ENCODE results near the gene SERPING1. TPM values are rescaled to one million over a fixed set of nuclear protein-coding genes. Genes with fewer than 3 reads are reported as not detected.

Gene SERPING1
- 4.6 TPM in 1 of 2 replicates, not detected in the other for total RNA-seq (2014; rRNA removed; shearing (Covaris generic))

DNA sequence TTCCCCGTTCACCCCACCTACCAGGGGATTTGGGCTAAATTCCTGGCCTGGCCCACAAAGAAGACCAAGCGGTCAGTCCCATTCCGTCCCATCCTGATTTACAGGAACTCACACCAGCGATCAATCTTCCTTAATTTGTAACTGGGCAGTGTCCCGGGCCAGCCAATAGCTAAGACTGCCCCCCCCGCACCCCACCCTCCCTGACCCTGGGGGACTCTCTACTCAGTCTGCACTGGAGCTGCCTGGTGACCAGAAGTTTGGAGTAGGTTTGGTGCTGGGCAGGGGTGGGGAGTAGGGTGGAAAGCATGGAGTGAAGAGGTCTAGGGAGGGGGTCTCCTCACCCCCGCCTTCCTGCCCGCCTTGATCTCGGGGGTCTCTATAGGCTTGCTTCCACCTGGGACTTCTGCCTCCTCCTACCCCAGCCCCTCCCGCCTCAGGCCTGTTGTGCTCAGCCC is at the start of gene SERPING1:
TSS of gene SERPING1 (plus strand) at position 225 of the 455 bp plus-strand sequence. CDS start 586 bp downstream, outside the sequence.
- no peak for DNase-seq (ENCODE audit: low read depth)

DNA sequence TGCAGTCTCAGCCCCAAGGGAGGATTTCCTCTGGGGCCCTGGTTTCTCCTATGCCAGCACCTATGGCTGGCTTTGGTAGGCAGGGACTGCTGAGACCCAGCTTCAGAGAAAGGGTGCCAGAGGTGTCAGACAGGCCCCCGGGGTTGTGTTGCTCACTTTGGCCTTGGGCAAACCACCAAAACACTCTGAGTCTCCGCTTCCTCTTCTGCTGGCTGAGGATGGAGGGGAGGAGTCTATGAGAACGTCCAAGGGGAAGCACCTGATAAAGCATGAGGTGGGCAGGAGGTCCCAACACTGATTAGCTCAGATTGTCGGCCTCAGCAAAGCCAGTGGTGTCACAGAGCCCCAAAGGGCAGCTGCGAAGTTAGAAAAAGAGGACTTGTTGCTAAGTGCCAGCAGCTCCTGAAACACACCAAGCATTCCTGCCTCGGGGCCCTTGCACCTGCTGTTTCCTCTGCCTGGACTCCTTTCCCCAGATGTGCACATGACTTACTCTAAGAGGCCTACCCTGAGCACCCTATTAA is 49.6 kb upstream of the SERPING1 start:
- no peak for DNase-seq (ENCODE audit: low read depth)

DNA sequence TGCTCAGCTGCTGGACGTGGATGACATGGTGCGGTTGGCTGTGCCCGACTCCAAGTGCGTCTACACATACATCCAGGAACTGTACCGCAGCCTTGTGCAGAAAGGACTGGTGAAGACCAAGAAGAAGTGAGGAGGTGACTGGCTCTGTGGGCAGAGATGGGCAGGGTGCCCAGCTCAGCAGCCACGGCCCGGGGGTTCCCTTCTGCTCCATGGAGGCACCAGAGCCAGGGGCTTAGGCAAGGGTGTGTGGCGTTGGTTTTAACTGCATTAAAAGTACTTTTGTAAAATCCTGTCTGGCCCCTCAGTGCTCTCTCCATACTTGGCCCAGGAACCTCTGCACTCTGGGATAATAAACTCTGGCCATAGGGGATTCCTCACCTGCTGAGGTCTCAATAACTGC is 47.5 kb upstream of the SERPING1 start:
- DNase-seq (ENCODE audit: low read depth): no peak

DNA sequence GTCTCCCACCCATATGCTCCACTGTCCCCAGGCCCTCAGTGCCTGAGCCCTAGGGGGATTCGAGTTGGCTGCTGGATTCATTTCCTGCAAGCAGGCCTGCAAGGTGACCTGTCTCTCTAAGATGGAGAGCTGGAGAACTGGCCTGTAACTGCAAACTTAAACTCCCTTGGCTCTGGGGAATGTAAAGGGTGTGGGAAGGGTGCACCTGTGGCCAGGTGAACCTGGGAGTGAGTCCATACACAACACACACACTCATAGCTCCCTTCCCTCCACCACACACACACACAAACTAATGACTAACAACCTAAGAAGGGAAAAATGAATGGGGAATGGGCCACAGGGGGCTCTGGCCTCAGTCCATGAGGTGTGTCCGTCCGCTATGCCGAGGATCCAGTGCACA is 45.5 kb upstream of the SERPING1 start:
- DNase-seq (ENCODE audit: low read depth): no peak

DNA sequence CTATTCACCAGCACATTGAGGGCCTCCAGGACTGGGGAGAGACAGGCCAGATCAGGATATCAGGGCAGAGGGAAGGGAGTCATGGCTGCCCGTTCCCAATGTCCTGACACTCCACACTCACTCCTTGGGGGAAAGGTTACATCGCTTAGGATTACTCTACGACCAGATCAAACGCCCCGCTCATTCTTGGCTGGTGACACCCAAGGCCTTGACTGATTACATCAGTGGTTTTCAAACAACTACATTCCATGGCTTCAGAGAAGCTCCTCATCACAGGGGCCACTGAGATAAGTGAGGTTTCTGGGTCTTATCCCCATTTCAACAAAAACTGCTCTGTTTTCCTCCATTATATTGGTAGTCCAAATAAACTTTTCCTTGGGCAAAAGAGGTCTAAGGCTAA is 45.0 kb upstream of the SERPING1 start:
- no peak for DNase-seq (ENCODE audit: low read depth)

DNA sequence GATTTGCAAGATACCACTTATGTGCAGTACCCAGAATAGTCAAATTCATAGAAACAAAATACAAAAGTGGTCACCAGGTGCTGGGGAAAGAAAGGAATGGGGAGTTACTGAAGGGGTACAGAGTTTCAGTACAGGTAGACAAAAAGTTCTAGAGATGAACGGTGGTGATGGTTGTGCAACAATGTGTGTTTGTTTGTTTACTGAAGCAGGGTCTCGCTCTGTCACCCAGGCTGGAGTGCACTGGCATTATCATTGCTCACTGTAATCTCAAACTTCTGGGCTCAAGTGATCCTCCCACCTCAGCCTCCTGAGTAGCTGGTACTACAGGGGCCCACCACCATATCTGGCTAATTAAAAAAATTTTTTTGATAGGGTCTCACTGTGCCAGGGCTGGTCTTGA is 42.1 kb upstream of the SERPING1 start:
- no peak for DNase-seq (ENCODE audit: low read depth)

DNA sequence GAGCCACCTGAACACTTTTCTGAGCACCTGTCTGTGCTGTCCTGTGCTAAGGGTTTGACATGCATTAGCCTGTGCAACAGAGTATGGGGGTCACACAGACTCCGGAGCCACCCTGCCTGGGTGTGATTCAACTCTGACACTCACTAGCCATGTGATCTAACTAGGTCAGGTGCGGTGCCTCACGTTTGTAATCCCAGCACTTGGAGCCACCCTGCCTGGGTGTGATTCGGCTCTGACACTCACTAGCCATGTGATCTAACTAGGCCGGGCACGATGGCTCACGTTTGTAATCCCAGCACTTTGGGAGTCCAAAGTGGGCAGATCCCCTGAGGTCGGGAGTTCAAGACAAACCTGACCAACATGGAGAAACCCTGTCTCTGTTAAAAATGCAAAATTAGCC is 41.4 kb upstream of the SERPING1 start:
- DNase-seq (ENCODE audit: low read depth): no peak

DNA sequence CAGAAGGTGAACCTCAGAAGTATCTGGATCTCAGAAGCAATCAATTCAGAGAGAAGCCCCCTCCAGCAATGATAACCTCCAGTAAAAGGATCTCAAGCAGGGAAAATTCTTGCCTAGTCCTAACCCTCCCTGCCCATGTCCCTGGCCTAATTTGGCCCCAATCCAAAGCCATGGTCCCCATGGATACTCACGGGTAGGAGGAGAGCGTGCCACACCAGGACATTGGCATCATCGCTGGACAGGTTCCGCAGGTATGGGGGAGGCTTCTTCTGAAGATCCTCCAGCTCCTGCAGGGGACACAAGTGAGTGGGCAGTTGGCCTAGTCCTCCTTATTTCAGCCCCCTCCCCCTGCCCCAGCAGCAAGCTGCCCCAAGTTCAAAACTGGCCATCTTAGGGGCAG is 37.3 kb upstream of the SERPING1 start:
- DNase-seq (ENCODE audit: low read depth): no peak

DNA sequence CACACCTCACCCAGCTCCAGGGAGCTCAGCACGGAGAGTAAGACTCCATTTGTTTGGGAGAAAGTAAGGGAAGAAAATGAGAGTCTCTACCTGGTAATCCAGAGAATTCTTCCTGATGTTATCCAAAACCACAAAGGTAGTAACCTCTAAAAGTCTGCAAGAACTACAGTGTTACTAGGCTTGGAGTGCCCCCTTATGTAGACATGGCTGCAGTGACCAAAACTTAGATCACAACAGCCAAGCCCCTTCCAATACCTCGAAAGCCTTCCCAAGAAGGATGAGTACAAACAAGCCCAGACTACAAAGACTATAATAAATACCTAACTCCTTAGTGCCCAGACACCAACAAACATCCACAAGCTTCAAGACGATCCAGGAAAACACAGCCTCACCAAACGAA is 34.9 kb upstream of the SERPING1 start:
- no peak for DNase-seq (ENCODE audit: low read depth)

DNA sequence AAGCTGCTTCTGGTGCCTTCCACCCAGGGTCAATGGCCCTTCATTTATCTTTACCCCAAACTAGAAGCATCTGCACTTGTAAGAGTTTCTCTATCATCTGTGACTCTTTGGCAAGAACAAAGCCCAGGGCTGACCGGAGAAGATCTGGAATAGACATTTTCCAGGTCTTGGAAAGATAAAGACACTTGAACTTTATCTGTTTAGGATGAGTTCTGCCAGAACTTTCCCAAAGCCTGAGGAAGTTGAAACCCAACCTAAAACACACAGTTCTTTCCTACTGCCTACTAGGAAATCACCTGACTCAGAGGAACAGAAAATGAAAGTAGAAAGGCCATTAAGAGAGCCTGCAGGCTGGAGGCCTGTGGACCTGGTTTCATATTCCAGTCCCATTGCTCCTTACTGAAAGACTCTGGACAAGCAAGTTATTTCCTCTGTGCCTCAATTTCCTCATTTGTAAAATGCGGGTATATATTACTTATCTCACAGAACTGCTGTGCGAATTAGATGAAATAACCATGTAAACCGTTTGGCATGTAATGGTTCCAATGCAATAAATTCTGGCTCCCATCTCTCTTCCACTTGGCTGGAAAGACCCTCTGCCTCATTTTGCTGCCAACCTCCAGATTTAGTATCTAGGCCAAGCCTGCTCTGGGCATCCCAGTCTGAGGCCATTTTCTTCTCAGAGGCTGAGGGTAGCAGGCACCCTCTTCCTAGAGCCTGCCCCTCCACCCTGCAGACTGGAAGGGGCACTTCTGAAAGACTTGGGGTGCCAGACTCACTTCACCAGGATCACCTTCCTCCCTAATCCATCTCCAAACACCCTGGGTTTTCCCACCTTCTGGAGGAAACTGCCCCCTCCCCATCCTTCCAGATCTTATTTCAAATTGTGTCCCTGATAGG is 31.2 kb upstream of the SERPING1 start:
- DNase-seq (ENCODE audit: low read depth): peak; percentile 51

DNA sequence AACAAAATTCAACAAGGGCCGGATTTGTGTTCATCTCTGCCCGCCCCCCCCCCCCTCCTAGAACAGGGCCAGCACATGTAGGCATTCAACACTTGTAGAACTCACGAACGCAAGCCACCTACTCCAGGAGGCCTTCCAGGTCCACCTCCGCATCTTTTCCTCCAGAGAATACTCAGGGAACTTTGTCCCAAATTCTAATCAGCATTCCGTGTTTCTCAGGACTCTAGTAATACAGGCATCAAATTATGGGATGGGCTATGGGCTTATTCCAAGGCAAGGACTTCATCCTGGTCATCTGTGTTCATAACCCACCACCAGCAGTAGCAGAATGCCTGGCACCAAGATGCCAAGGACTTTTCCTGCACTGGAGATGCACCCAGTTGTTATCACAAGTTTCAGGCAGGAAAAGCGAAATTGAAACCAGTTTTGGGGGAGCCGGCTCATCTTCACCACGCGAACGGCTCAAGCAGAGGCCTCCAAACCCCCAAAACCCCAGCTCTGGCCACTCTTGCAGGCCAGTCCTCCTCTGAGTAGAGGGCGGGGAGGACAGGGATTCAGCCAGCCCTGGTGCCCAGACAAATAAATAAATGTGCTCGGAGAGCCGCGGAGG is 30.5 kb upstream of the SERPING1 start:
- DNase-seq (ENCODE audit: low read depth): peak; percentile 41

DNA sequence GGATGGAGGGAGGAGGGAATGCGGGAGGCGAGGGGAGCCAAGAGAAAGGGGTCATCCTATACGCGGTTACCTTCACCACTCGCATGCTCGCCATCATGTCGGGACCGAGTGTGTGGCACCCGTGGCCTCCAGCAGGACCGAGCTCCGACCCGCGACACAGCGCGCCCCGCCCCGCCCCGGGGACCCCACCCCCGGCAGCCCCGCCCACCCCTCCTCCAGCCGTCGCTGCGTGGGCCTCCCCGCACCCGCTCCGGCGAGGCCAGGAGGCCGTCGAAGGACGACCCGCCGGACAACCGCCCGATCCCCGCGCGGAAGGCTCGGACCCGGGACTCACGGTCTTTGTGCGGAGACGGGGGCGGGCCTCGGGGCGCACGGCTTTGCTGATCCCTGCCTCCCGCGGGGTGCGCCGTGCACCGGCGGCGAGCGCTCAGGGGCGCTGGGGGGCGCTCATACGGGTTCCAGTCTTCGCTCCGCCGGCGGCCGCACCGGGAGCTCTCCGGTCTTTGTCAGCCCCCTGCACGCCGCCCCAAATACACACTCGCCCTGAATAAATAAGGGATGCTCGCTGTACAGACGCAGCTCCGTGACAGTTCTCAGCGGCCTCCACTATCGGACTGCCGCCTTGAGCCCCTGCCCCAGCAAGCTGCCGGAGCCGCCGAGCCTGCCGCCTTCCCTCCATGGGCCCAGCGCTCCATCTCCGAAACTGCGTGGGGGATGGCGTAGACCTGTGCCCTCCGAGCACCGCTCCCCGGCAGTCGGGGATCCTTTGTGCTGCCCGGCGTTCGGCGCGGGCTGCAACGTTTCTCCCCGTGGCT is 29.8 kb upstream of the SERPING1 start, which contains the start of gene UBE2L6:
TSS of gene UBE2L6 (minus strand) at position 158 of the 815 bp plus-strand sequence. CDS start at position 97, 61 bp downstream.
- DNase-seq (ENCODE audit: low read depth): peak; percentile 86

DNA sequence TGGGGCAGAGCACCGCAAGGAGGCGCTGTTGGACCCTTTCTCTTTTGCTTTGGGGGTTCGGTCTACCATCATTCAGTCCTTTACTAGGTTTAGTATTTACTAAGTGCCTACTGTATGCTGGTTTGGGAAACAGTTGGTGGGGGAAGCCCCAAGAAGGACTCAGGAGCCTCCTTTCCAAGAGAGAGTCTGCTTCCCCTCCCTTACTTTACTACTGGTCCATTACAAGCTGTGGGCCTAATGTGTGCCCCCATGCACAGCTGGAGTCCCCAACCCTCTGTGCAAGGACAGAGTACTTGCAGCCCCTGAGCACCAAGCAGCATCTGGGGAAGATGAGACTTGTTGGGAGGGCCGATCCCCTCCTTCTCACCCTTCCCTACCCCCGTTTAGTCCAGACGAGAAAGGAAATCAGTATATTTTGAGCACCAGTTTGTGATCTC is 29.1 kb upstream of the SERPING1 start:
- DNase-seq (ENCODE audit: low read depth): no peak

DNA sequence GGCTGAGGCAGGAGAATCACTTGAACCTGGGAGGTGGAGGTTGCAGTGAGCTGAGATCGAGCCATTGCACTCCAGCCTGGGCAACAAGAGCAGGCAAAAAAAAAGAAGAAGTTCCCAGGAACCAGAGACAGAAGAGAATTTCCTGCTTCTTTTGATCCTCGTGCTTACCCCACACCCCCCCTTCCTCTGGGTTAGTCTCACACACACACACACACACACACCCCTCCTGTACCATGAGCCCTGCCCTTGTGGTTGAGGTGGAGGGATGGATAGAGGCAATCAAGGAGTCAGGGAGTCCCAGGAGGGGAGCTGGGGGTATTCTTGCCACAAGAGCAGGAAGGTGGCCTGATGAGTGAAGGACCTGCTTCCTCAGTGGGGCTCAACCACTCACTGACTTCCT is 25.9 kb upstream of the SERPING1 start:
- DNase-seq (ENCODE audit: low read depth): no peak

DNA sequence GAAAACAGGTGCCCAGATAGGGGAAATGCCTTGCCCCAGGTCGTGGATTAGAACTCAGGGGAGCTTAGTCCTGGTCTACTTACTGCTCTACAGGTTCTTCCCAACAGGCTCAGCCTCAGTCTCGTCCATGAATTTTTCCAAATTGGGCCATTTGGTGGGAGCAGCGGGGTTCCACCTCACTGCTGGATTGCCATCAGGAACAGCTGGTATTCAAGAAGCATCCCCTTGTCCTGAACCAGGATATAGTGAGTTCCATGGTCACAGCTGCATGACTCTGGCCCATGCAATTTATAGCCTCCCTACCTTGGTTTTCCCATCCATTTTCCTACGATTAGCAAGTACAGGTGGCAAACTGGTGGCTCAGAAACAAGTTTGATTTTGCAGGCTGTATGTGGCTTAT is 23.4 kb upstream of the SERPING1 start:
- DNase-seq (ENCODE audit: low read depth): no peak

DNA sequence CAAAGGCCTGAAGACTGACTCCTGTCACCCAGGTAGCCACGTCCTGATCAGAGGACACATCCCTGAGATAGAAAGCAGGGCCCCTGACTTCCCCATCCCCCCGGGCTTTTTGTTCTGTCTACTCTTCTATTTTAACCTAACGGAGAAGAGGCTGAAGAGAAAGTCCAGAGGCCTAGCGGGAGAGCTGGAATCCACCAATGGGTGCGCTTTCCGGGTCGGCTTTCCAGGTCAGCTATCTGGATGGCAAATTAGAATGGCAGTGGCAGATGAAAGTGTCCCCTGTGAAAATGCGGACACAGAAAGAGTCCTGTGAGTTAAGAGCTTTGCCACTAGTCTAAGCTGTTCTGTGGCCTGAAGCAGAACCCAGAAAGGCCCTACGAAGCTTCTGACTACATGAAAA is 13.1 kb upstream of the SERPING1 start:
- no peak for DNase-seq (ENCODE audit: low read depth)

DNA sequence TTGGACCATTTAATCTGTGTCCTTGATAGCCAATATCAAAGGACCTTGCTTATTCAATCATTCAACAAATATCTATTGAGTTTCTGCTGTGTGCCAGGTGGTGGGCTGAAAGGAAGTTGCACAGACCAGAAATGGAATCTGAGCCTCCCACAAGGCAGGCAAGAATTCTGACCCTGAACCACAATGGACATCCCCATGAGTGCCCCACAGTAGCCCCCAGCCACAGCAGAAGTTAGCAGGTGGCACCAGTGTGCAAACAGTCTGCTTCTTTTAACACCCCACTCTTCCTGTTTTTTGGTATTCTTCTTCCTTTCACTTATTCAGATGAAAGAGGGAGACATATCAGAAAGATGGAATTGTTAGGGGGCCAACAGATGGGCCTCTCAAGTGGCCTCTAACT is 12.2 kb upstream of the SERPING1 start:
- no peak for DNase-seq (ENCODE audit: low read depth)

DNA sequence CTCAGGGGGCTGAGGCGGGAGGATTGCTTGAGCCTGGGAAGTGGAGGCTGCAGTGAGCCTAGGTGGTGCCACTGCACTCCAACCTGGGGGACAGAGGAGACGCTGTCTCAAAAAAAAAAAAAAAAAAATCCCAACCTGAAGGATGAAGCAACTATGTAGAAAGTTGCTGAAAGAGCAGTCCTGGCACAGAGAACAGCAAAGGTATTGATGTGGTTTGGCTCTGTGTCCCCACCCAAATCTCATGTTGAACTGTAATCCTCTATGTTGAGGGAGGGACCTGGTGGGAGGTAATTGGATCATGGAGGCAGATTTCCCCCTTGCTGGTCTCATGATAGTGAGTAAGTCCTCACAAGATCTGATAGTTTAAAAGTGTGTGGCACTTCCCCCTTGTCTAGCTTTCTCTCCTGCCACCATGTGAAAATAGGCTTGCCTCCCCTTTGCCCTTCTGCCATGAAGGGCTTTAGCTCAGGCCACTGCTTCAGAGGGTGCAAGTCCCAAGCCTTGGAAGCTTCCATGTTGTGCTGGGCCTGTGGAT is 10.7 kb upstream of the SERPING1 start:
- no peak for DNase-seq (ENCODE audit: low read depth)

DNA sequence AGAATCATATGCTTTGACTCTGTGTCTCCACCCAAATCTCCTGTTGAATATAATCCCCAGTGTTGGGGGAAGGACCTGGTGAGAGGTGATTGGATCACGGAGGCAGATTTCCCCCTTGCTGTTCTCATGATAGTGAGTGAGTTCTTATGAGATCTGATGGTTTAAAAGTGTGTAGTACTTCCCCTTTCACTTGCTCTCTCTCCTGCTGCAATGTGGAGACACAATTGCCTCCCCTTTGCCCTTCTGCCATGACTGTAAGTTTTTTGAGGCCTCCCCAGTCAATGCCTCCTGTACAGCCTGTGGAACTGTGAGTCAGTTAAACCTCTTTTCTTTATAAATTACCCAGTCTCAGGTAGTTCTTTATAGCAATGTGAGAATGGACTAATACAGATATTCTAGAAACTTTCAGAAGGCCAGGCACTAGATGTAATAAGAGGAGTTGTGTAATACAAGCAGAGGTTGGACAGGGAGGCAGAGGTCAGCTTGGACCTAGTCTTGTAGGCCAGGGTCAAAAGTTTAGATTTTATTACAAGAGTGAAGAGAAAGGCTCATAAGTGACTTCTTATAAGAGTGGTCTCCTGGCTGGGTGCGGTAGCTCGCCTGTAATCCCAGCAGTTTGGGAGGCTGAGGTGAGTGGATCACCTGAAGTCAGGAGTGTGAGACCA is 9.3 kb upstream of the SERPING1 start:
- DNase-seq (ENCODE audit: low read depth): no peak

DNA sequence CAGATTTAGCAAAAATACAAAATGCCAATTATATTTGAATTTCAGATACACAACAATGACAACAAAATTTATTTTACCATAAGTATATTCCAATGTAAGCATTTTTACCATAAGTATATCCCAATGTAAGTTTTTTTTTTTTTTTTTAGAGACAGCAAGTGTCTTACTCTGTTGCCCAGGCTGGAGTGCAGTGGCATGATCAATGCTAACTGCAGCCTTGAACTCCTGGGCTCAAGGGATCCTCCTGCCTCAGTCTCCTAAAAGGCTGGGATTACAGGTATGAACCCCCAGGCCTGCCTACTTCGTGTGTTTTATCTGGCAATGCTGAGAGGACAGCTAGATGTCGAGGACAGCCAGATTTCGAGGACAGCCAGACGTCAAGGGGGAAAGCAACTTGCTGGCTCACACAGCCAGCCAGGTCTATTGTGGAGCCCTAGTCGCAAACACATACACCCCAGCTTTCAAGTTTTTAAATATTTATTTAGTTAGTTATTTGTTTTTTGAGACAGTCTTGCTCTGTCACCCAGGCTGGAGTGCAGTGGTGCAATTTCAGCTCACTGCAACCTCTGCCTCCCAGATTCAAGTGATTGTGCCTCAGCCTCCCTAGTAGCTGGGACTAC is 1.1 kb upstream of the SERPING1 start:
- no peak for DNase-seq (ENCODE audit: low read depth)
